ENCODE measurements around the gene NAP1L5.

The NAP1L5 gene

DNA sequence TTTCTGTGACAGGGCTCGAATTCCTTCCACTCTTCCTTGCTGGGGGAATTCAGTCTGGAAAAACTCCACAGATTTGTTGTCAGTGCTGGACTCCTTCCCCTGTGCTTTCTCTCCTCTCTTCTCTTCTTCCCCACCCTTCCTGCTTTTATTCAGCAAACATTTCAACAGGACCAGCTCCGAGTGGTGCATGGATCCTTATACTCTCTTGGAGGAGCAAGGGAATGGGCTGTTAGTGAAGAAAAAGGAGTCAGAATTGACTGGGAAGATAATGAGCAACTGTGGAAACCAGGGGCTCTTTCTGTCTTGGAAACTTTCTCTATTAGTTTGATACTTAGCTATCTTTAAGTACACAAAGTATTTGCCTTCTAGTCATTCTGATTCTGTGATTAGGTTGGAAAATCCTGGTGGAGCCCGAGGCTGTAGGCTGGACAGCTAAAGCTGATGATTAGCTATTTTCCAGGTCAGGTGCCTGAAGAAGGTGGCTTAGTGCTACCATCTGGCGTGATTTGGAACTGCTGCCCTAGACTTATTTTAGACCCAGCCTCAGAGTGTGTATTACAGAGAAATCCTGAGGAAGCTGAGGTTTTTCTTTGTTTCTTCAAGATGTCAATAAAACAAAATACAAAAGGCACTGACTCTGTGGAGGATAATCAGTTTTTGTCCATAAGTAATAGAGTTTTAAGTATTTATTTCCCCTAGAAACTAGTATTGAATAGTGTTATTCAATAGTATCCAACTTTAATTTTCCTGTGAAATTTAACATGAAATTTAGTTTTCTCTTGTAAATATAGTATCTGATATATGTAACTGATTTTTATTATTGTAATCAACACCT lies 38.4 kb downstream of the NAP1L5 start:
- H3K4me1 ChIP-seq (ENCODE audit: insufficient read depth, low read length, poor library complexity, severe bottlenecking), result no peaks in the 10 kb centered on the region
- H3K36me3 ChIP-seq (ENCODE audit: insufficient read depth, low read length), result peaks cover 28% of the 10 kb centered on the region; the same call in 1 of the 2 replicates
- TF ChIP-seq, protein P1, sequence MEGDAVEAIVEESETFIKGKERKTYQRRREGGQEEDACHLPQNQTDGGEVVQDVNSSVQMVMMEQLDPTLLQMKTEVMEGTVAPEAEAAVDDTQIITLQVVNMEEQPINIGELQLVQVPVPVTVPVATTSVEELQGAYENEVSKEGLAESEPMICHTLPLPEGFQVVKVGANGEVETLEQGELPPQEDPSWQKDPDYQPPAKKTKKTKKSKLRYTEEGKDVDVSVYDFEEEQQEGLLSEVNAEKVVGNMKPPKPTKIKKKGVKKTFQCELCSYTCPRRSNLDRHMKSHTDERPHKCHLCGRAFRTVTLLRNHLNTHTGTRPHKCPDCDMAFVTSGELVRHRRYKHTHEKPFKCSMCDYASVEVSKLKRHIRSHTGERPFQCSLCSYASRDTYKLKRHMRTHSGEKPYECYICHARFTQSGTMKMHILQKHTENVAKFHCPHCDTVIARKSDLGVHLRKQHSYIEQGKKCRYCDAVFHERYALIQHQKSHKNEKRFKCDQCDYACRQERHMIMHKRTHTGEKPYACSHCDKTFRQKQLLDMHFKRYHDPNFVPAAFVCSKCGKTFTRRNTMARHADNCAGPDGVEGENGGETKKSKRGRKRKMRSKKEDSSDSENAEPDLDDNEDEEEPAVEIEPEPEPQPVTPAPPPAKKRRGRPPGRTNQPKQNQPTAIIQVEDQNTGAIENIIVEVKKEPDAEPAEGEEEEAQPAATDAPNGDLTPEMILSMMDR (conservative IDR thresholded peaks at IDR 0.05; ENCODE audit: low read length), result peak; percentile 89
- TF ChIP-seq EZH2phosphoT487 (IDR thresholded peaks at IDR 0.05; ENCODE audit: borderline replicate concordance), result no peak
- H2AFZ ChIP-seq (ENCODE audit: low read length), result no peak overlapping the region
- H3K4me2 ChIP-seq (ENCODE audit: low read depth, low read length, poor library complexity, severe bottlenecking), result no peak overlapping the region
- no peaks in the 10 kb centered on the region for H4K20me1 ChIP-seq (ENCODE audit: insufficient read depth, low read length, poor library complexity, severe bottlenecking)
- no peak overlapping the region for H3K4me3 ChIP-seq (ENCODE audit: low read length, poor library complexity, severe bottlenecking)
- H3K9me3 ChIP-seq (ENCODE audit: insufficient read depth, low read depth, low read length), result no peaks in the 10 kb centered on the region
- no peak overlapping the region for H3K9ac ChIP-seq (ENCODE audit: low read depth, low read length, poor library complexity, severe bottlenecking)
- no peaks in the 10 kb centered on the region for H3K27me3 ChIP-seq (ENCODE audit: insufficient read depth, low read length, poor library complexity, severe bottlenecking)
- no peaks in the 10 kb centered on the region for H3K9me2 ChIP-seq (replicated peaks; ENCODE audit: low read depth, low read length)
- no peaks in the 10 kb centered on the region for H3K79me2 ChIP-seq (ENCODE audit: insufficient read depth, low read length)
- H3F3A ChIP-seq (ENCODE audit: low read depth), result no peaks in the 10 kb centered on the region

DNA sequence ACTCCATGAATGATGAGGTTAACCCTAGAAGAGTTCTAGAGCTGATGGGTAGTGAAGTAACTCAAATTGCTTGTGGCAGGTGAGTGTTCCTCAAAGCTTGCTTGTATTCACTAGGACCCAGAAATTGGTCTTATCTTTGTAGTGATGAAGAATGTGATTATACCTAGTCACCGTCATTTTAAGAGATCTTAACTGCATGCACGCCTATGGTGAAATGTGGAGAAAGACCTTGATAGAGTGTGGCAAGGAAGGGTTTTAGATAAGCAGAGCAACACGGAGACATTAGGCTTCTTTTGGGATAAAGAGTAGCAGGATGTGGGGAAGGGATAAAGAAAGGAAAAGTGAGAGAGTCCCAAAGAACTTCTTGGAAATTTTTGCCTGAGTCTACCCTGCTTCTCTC lies 42.4 kb downstream of the NAP1L5 start:
- Histone ChIP-seq H3K4me3 (ENCODE audit: low read length, poor library complexity, severe bottlenecking) (no peak overlapping the region), H3K79me2 (ENCODE audit: insufficient read depth, low read length) (no peaks in the 10 kb centered on the region), H3K36me3 (ENCODE audit: insufficient read depth, low read length) (peaks cover 45% of the 10 kb centered on the region; the same call in 1 of the 2 replicates), H3K9me2 (replicated peaks; ENCODE audit: low read depth, low read length) (no peaks in the 10 kb centered on the region), H4K20me1 (ENCODE audit: insufficient read depth, low read length, poor library complexity, severe bottlenecking) (no peaks in the 10 kb centered on the region), H3K27me3 (ENCODE audit: insufficient read depth, low read length, poor library complexity, severe bottlenecking) (no peaks in the 10 kb centered on the region), H3K4me2 (ENCODE audit: low read depth, low read length, poor library complexity, severe bottlenecking) (no peak overlapping the region), H3K9me3 (ENCODE audit: insufficient read depth, low read depth, low read length) (no peaks in the 10 kb centered on the region), H2AFZ (ENCODE audit: low read length) (no peak overlapping the region), H3K4me1 (ENCODE audit: insufficient read depth, low read length, poor library complexity, severe bottlenecking) (no peaks in the 10 kb centered on the region), H3F3A (ENCODE audit: low read depth) (no peaks in the 10 kb centered on the region), H3K9ac (ENCODE audit: low read depth, low read length, poor library complexity, severe bottlenecking) (no peak overlapping the region)
- TF ChIP-seq, protein P1 (conservative IDR thresholded peaks at IDR 0.05; ENCODE audit: low read length), result no peak
- TF ChIP-seq EZH2phosphoT487 (IDR thresholded peaks at IDR 0.05; ENCODE audit: borderline replicate concordance), result no peak

DNA sequence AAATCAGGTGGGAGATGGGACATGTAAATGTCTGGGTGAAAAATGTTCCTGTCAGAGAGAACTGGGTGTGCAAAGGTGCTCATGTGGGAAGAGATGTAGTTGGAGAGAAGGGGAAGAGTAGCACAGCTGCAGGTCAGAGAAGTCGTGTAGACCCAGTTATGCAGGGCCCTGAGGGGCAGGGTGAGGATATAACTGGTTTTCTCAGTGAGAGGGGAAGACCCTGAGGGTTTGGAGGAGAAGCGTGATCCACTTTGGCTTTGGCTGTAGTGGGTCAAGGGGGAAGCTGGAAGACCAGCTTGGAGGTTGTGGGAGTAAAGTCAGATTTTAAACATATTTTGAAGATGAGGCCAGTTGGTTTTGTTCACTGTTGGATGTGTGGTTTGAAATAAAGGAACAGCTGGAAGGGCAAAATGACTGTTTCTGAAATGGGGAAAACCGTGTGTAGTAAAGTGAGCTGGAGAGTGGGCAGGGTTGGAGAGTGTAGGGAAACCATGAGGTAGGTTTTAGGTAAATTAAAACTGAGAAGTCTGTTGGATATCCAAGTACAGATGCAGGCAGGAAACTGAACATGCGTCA lies 44.2 kb downstream of the NAP1L5 start:
- TF ChIP-seq EZH2phosphoT487 (IDR thresholded peaks at IDR 0.05; ENCODE audit: borderline replicate concordance), result no peak
- TF ChIP-seq, protein P1 (conservative IDR thresholded peaks at IDR 0.05; ENCODE audit: low read length), result no peak
- H3K27me3 ChIP-seq (ENCODE audit: insufficient read depth, low read length, poor library complexity, severe bottlenecking), result no peaks in the 10 kb centered on the region
- no peaks in the 10 kb centered on the region for H3F3A ChIP-seq (ENCODE audit: low read depth)
- no peak overlapping the region for H3K9ac ChIP-seq (ENCODE audit: low read depth, low read length, poor library complexity, severe bottlenecking)
- H2AFZ ChIP-seq (ENCODE audit: low read length), result no peak overlapping the region
- H3K4me1 ChIP-seq (ENCODE audit: insufficient read depth, low read length, poor library complexity, severe bottlenecking), result peaks cover 4% of the 10 kb centered on the region
- H3K79me2 ChIP-seq (ENCODE audit: insufficient read depth, low read length), result no peaks in the 10 kb centered on the region
- peaks cover 45% of the 10 kb centered on the region; the same call in 1 of the 2 replicates for H3K36me3 ChIP-seq (ENCODE audit: insufficient read depth, low read length)
- H3K9me3 ChIP-seq (ENCODE audit: insufficient read depth, low read depth, low read length), result no peaks in the 10 kb centered on the region
- H3K9me2 ChIP-seq (replicated peaks; ENCODE audit: low read depth, low read length), result no peaks in the 10 kb centered on the region
- H4K20me1 ChIP-seq (ENCODE audit: insufficient read depth, low read length, poor library complexity, severe bottlenecking), result no peaks in the 10 kb centered on the region
- no peak overlapping the region for H3K4me2 ChIP-seq (ENCODE audit: low read depth, low read length, poor library complexity, severe bottlenecking)
- no peak overlapping the region for H3K4me3 ChIP-seq (ENCODE audit: low read length, poor library complexity, severe bottlenecking)
